Thymus (tissue), 11 donors: Measurements from ENCODE around the gene POSTN. TPM values are rescaled to one million over a fixed set of nuclear protein-coding genes. Genes with fewer than 3 reads are reported as not detected.
"Not testable (repeated sequence)": the region's sequence is repeated elsewhere in the genome, so short reads cannot be mapped to it uniquely, and the experiment has no call there.

ENCODE experiments used
- DNase-seq, 9 donors: peaks; one replicate each; pipeline ENCODE4 v3.0.0-alpha.2; 2013; ENCODE audit warnings: low spot score in 9 of 9, low read depth in 6 of 9, missing footprints in 1 of 9
- H3K27ac ChIP-seq, 2 donors: one replicate each; pipeline ENCODE4 v1.5.1; 2013; ENCODE audit warnings: control low read depth in 1 of 2, low read depth in 1 of 2, low read length in 1 of 2, mild to moderate bottlenecking in 1 of 2, moderate library complexity in 1 of 2
- H3K27me3 ChIP-seq, 2 donors: one replicate each; pipeline ENCODE4 v1.5.1; 2013; ENCODE audit warnings: low read length in 1 of 2; ENCODE audit not compliant: control insufficient read depth in 2 of 2, insufficient read depth in 1 of 2
- H3K36me3 ChIP-seq, 2 donors: one replicate each; pipeline ENCODE4 v1.5.1; 2013; ENCODE audit warnings: low read length in 1 of 2, mild to moderate bottlenecking in 1 of 2, moderate library complexity in 1 of 2; ENCODE audit not compliant: control insufficient read depth in 2 of 2, insufficient read depth in 2 of 2
- H3K4me1 ChIP-seq, 2 donors: one replicate each; pipeline ENCODE4 v1.5.1; 2013; ENCODE audit warnings: low read length in 2 of 2; ENCODE audit not compliant: control insufficient read depth in 2 of 2, insufficient read depth in 2 of 2
- H3K4me3 ChIP-seq, 2 donors: one replicate each; pipeline ENCODE4 v1.5.1; 2013; ENCODE audit warnings: low read length in 2 of 2, control low read depth in 1 of 2, mild to moderate bottlenecking in 1 of 2
- H3K9me3 ChIP-seq, 2 donors: one replicate each; pipeline ENCODE4 v1.5.1; 2013; ENCODE audit warnings: low read length in 1 of 2, mild to moderate bottlenecking in 1 of 2; ENCODE audit not compliant: control insufficient read depth in 2 of 2, insufficient read depth in 1 of 2
- WGBS: extraction: QIAGEN DNeasy Blood & Tissue Kit; methylation state at CpG from one replicate; pipeline ENCODE4 v1.1.7; 2013; 5-methylcytosine and 5-hydroxymethylcytosine counted together
- polyA plus RNA-seq: library from polyadenylated mRNA; stranded (reverse); fragments of 200-250 nt; gene quantifications from one replicate; pipeline ENCODE4 v1.2.3, GENCODE V29; 2013
- total RNA-seq: library from RNA; stranded (reverse); fragments of 120-200 nt; gene quantifications from one replicate; pipeline ENCODE4 v1.2.4, GENCODE V29; 2013
- donor health status: healthy.

Gene POSTN
- total and polyA plus RNA-seq, 2 donors: 22.2 to 103 TPM

DNA sequence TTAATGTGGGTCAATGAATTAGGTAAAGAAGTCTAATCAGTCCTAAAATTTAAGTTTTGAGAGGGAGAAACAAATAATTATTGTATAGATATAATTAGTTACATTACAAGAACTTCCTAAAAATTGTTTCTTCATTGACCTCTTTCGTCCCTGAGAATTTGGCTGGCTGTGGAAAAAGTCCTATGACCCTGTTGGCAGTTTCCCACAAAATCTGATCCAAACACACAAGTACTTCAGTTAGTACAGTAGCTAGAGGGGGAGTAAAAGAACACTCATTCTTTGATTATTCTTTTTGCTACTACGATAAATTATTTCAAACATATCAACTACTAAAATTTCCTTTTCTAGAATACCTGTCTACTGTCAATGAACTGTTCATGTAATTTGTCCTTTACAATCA lies 11.3 kb downstream of the POSTN start:
- WGBS: 89% methylated on average over 2 of the region's 2 CpGs
- no peaks in the 10 kb centered on the region for H3K9me3 ChIP-seq
- no peaks in the 10 kb centered on the region for H3K36me3 ChIP-seq
- H3K4me3 ChIP-seq: no peak overlapping the region
- DNase-seq: no peak
- H3K27ac ChIP-seq: no peak overlapping the region
- no peaks in the 10 kb centered on the region for H3K4me1 ChIP-seq
- no peaks in the 10 kb centered on the region for H3K27me3 ChIP-seq

DNA sequence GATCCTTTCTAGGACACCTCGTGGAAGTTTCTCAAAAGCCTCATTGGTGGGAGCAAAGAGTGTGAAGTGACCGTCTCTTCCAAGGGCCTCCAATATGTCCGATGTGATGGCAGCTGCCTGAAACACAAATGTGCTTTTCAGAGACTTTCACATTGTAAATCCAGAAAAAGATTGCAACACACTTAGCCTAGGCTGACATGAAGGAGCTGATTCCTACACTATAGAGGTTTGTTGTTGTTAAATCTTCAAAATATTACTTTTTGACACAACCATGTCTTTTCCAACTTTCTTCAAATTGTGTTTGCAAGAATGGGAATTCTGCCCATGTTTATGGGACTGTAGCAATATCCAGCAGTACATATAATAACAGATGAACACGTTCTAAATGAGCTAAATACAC lies 12.4 kb downstream of the POSTN start:
- DNase-seq: no peak
- Histone ChIP-seq H3K4me1 (no peaks in the 10 kb centered on the region), H3K27me3 (no peaks in the 10 kb centered on the region), H3K27ac (no peak overlapping the region), H3K36me3 (no peaks in the 10 kb centered on the region), H3K9me3 (no peaks in the 10 kb centered on the region), H3K4me3 (no peak overlapping the region)
- 89% methylated on average over 4 of the region's 4 CpGs for WGBS

DNA sequence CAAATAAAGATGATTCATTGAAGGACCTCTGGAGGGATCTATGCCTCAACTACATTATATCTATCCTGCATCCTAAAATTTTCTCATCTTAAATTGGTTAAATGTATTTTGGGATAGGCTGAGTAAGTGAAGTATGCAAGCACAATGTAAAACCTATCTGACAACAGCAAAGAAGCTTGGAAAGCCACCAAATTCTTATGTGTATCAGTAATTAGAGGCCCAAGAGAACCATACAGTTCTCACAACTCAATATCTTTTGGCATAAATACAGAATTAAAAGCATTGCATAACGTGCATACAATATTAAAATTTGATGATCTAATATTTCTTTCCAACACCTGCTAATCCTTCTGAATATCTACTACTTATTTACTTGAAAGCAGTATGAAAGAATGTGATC lies 13.0 kb downstream of the POSTN start:
- Histone ChIP-seq H3K27me3 (no peaks in the 10 kb centered on the region), H3K27ac (no peak overlapping the region), H3K36me3 (no peaks in the 10 kb centered on the region), H3K4me3 (no peak overlapping the region), H3K4me1 (no peaks in the 10 kb centered on the region), H3K9me3 (no peaks in the 10 kb centered on the region)
- no peak for DNase-seq
- 81% methylated on average over 1 of the region's 1 CpG for WGBS

DNA sequence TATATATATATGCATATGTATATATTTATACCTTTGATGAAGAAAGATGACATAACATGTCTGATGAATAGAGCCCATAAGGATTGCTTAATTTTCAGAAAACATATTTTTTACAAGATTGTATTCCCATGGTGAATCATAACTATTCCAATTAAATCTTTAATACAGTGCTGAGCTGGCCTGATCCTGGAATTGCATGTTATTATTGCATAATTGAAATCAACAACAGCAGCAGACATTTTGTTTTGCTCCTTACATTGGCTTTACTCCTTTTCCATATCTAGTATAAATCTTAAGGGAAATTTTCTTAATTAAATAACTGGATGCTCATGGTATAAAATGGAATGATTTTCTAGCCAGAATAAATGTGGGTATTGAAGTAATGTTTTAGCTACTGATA lies 22.0 kb downstream of the POSTN start:
- H3K4me1 ChIP-seq: no peaks in the 10 kb centered on the region
- DNase-seq: no peak
- no peak overlapping the region for H3K27ac ChIP-seq
- no peak overlapping the region for H3K4me3 ChIP-seq
- H3K27me3 ChIP-seq: no peaks in the 10 kb centered on the region
- no peaks in the 10 kb centered on the region for H3K9me3 ChIP-seq
- H3K36me3 ChIP-seq: no peaks in the 10 kb centered on the region

DNA sequence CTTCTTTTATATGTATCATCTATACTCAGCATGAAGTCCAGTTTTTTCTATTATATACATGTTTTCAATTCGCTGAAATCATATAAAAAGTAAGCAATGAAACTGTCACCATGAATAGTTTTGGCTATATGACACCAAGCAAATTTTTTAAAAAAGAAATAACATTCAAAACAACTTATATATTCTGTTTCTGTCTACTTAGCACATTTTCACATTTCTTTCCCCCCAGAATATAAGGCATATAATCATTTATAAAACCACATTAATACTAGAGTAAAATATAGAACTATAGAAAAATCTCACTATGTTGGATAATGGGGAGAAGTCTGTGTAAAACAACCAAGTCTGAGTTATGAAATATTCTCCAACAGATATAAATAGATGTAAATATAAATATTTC lies 33.1 kb downstream of the POSTN start:
- no peak overlapping the region for H3K27ac ChIP-seq
- no peaks in the 10 kb centered on the region for H3K27me3 ChIP-seq
- WGBS: 87% methylated on average over 1 of the region's 1 CpG
- H3K9me3 ChIP-seq: no peaks in the 10 kb centered on the region
- DNase-seq: no peak
- H3K4me1 ChIP-seq: no peaks in the 10 kb centered on the region
- H3K36me3 ChIP-seq: no peaks in the 10 kb centered on the region
- H3K4me3 ChIP-seq: no peak overlapping the region

DNA sequence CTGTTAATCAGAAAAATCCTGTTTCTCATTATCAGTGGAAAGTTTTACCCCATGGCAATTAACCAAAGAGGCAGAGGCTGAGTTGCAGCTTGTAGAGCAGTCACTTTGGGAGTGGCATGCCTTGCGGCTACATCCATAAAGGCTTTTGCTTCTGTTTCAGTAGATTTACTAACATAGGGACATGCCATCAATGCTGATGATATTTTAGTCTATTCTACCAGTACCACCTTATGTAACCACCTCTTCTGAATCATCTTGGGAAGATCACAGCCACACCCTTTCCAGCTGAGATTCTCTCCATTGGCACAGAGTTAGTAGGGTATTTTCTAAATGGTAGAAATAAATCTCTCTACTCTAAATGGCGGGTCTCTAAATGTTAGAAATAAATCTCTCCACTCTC lies 37.5 kb downstream of the POSTN start:
- no peak overlapping the region for H3K4me3 ChIP-seq
- no peak overlapping the region for H3K27ac ChIP-seq
- H3K36me3 ChIP-seq: no peaks in the 10 kb centered on the region
- DNase-seq: no peak
- H3K9me3 ChIP-seq: no peaks in the 10 kb centered on the region
- no peaks in the 10 kb centered on the region for H3K27me3 ChIP-seq
- H3K4me1 ChIP-seq: no peaks in the 10 kb centered on the region
- WGBS: 95% methylated on average over 2 of the region's 2 CpGs

DNA sequence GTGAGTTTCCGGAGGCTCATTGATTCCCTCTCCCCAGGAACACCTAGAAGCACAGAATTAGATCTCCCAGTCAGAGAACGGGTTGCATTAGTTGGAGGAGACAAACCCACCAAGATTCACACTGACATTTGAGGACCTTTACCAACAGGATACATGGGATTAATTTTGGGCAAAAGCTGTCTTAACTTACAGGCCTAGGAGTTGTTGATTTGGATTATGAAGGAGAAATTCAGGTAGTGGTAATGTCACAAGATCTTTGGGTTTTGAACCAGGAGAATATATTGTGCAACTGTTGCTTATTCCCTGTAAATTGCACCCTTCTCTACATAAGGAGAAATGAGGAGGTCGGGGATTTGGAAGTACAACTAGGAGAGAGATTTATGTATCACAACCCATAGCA lies 38.0 kb downstream of the POSTN start:
- no peaks in the 10 kb centered on the region for H3K27me3 ChIP-seq
- no peak overlapping the region for H3K4me3 ChIP-seq
- H3K36me3 ChIP-seq: no peaks in the 10 kb centered on the region
- DNase-seq: no peak
- no peaks in the 10 kb centered on the region for H3K4me1 ChIP-seq
- no peaks in the 10 kb centered on the region for H3K9me3 ChIP-seq
- WGBS: 94% methylated on average over 3 of the region's 3 CpGs
- H3K27ac ChIP-seq: no peak overlapping the region

DNA sequence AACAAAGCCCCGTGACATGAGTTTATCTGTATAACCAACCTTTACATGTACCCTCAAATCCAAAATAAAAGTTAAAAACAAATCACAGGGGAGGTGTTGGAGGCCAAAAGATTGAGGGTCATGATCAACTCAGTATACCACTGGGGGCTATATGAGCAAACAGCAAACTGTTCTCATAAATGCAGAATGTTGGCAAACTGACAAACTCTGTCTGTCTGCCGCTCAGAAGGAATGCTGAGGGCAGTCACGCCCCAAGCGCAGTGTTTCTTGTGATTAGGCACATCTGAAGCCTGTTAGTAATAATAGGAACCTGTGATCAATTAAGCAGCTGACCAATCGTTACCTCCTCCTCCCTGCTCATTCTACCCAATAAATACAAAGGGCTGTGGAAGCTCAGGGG lies 39.8 kb downstream of the POSTN start:
- not testable (repeated sequence) for H3K36me3 ChIP-seq, H3K27me3 ChIP-seq, H3K27ac ChIP-seq, H3K9me3 ChIP-seq, H3K4me1 ChIP-seq, DNase-seq, H3K4me3 ChIP-seq
- 96% methylated on average over 5 of the region's 5 CpGs for WGBS

DNA sequence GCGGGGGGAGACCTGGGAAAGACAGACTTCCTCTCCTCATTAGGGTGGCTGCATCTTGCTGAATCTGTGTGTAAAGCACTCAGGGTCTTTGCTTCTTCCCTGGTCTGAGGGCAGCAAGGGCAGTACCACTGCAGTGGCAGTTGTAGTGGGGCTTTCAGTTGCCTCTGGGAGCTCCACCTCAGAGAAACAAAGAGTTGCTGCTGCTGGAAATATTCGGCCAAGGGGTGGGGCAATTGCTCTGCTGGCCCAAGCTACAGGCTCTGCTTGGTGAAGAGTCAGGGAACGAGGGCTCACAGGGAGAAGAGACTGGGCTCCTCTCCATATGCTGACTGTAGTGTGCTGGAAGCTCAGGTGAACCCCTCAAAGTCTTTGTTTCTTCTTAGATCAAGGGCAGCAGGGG lies 52.5 kb downstream of the POSTN start:
- peaks cover 1 to 20% of the 10 kb centered on the region in 2 donors for H3K9me3 ChIP-seq
- no peaks in the 10 kb centered on the region for H3K4me1 ChIP-seq
- DNase-seq: no peak
- H3K36me3 ChIP-seq: no peaks in the 10 kb centered on the region
- H3K4me3 ChIP-seq: no peak overlapping the region
- 73% methylated on average over 3 of the region's 3 CpGs for WGBS
- H3K27ac ChIP-seq: no peak overlapping the region
- H3K27me3 ChIP-seq: no peaks in the 10 kb centered on the region

DNA sequence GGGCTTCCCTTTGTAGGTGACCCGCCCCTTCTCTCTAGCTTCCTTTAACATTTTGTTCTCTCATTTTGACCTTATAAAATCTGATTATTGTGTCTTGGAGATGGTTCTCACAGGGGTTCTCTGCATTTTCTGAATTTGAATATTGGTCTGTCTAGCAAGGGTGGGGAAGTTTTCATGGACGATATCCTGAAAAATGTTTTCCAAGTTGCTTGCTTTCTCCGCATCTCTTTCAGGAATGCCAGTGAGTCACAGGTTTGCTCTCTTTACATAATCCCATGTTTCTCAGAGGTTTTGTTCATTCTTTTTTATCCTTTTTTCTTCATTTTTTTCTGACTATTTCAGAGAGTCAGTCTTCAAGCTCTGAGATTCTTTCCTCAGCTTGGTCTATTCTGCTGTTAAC lies 53.6 kb downstream of the POSTN start:
- no peak for DNase-seq
- Histone ChIP-seq H3K9me3 (peaks cover 1 to 18% of the 10 kb centered on the region in 2 donors), H3K36me3 (no peaks in the 10 kb centered on the region), H3K4me1 (no peaks in the 10 kb centered on the region), H3K27ac (no peak overlapping the region), H3K4me3 (no peak overlapping the region), H3K27me3 (no peaks in the 10 kb centered on the region)
- WGBS: 95% methylated on average over 3 of the region's 3 CpGs
